ENCODE measurements around the gene MBD6.

The MBD6 gene

DNA sequence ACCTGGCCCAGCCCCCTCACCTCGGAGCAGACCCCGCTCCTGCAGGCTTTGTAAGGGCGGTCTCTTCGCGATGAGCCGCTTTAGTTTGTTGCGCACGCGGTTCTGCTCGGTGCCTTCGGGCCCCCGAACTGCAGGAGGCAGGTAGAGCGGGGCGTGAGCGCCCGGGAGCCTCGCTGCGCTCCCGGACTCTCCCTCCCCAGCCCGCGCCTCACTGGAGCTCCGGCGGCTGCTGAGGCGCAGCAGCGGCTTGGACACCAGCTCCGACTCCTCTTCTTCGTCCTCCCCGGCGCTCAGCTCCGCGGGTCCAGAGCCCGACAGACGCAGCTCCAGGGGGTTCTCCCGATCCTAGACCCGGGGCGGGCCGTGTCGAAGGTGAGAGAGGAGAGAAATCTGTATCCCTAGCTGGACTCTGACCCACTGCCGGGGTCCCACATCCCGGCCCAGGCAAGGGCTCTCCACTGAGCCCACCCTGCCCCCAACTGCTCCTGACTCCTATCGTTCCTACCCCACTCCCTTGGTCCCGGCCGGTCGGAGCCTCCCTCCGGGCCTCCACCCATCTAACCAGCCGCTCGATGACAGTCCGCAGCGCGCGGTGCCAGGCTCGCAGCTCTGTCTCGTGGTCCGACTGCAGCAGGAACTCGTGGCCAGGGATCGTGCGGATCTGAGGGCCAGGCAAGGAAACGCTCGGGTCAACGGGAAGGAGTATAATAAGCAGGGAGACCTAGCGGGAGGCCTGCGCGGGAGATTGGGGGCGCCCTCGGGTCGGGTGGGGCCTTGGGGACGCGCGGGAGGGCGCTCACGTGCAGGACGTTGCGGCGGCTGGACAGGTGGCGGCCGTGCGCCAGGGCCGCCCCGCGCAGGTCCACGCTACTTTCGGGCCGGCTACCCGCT, 47.1 kb upstream of the MBD6 start:
- TF ChIP-seq, protein P1, sequence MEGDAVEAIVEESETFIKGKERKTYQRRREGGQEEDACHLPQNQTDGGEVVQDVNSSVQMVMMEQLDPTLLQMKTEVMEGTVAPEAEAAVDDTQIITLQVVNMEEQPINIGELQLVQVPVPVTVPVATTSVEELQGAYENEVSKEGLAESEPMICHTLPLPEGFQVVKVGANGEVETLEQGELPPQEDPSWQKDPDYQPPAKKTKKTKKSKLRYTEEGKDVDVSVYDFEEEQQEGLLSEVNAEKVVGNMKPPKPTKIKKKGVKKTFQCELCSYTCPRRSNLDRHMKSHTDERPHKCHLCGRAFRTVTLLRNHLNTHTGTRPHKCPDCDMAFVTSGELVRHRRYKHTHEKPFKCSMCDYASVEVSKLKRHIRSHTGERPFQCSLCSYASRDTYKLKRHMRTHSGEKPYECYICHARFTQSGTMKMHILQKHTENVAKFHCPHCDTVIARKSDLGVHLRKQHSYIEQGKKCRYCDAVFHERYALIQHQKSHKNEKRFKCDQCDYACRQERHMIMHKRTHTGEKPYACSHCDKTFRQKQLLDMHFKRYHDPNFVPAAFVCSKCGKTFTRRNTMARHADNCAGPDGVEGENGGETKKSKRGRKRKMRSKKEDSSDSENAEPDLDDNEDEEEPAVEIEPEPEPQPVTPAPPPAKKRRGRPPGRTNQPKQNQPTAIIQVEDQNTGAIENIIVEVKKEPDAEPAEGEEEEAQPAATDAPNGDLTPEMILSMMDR (IDR thresholded peaks at IDR 0.05) = no peak
- H3K4me1 ChIP-seq = peaks cover 0 to 19% (median 14%) of the 10 kb centered on the region in 4 donors
- peaks cover 0 to 78% of the 10 kb centered on the region in 2 donors for H3K27me3 ChIP-seq
- H3K9me3 ChIP-seq = no peaks in the 10 kb centered on the region
- intact Hi-C loops (cut with DNase I; ENCODE audit: low total_unique reads) = no loop called here
- no peak overlapping the region for H3K27ac ChIP-seq
- peak overlapping the region; percentile 33 to 52 for H3K4me3 ChIP-seq
- no peak for DNase-seq
- no peaks in the 10 kb centered on the region for H3K36me3 ChIP-seq

DNA sequence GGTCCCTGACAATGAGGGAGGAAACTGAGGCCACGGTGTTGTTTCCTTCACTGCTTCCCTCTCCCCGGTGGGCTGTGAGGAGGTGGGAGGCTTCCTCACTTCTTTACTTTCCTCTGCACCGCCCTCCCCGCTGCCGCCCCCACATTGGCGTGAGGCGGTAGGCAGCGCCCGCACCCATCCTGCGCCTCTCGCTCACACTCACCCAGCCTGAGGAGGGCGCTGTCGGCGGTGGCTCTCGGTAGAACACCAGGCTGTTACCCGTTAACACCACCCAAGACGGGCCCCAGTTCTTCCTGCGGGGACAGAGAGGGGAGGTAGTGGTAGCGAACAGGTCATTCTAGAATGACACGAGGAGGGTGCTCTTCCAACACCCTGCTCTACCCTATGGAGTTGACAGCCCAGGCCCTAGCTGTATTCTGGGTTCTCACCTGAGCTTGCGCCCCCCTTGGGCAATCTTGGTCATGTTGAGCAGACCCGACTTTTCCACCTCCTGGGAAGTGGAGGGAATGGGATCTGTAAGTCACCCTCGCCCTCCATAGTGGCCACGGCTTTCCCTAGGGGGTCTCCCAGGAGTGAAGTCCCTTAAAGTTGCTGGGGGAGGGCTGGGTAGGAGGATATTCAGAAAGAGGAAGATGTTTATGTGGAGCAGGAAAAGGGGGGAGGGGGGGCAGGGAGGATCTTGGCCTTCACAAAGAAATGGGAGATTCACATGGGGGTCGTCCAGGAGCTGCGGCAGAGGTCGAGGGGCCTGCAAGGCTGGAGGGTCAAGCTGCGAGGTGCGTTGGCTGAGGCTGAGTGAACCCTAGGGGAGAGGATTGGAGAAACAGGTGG, 46.2 kb upstream of the MBD6 start:
- TF ChIP-seq, protein P1 (IDR thresholded peaks at IDR 0.05) = no peak
- H3K36me3 ChIP-seq = no peaks in the 10 kb centered on the region
- no peak overlapping the region for H3K27ac ChIP-seq
- H3K9me3 ChIP-seq = no peaks in the 10 kb centered on the region
- peaks cover 0 to 70% of the 10 kb centered on the region in 2 donors for H3K27me3 ChIP-seq
- intact Hi-C loops (cut with DNase I; ENCODE audit: low total_unique reads) = no loop called here
- DNase-seq = no peak
- peaks cover 0 to 19% (median 14%) of the 10 kb centered on the region in 4 donors for H3K4me1 ChIP-seq
- peak overlapping the region; percentile 33 to 52 for H3K4me3 ChIP-seq

DNA sequence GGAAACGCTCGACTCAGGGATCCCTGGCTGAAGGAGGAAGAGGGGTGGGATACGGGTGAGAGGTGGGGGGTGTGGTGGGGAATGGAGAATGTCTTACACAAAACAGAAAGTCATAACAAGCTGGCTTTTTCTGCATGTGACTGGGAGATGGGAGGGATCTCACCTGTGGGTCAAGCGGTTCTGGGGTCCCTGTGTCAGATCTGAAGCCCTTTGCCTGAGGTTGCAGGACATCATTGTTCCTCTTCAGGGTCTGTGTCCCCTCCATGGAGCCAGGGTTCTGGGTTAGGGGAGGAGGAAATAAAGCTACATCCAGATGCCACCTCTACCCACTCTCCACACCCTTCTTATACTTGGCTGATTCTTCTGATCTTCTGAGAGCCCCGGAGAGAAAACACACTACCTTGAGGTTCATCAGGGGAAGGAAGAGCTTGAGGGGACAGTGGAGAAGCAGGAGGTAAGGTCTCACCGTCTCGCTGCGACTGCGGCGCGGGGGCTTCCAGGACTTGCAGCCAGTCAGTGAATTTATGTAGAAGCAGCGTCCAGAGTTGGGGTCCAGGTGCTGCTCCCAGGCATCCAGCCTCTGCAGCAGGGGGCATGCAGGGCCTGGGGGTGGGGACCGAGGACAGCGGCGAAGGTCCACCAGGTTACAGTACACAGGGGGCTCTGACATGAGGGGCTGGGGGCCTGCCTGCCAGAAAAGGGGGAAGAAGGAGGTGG, 45.5 kb upstream of the MBD6 start:
- H3K27ac ChIP-seq = no peak overlapping the region
- intact Hi-C loops (cut with DNase I; ENCODE audit: low total_unique reads) = no loop called here
- TF ChIP-seq, protein P1 (IDR thresholded peaks at IDR 0.05) = no peak
- H3K4me3 ChIP-seq = peak overlapping the region; percentile 33 to 52
- H3K36me3 ChIP-seq = no peaks in the 10 kb centered on the region
- no peaks in the 10 kb centered on the region for H3K9me3 ChIP-seq
- H3K4me1 ChIP-seq = peaks cover 0 to 19% (median 14%) of the 10 kb centered on the region in 4 donors
- peaks cover 0 to 63% of the 10 kb centered on the region in 2 donors for H3K27me3 ChIP-seq
- DNase-seq = no peak

DNA sequence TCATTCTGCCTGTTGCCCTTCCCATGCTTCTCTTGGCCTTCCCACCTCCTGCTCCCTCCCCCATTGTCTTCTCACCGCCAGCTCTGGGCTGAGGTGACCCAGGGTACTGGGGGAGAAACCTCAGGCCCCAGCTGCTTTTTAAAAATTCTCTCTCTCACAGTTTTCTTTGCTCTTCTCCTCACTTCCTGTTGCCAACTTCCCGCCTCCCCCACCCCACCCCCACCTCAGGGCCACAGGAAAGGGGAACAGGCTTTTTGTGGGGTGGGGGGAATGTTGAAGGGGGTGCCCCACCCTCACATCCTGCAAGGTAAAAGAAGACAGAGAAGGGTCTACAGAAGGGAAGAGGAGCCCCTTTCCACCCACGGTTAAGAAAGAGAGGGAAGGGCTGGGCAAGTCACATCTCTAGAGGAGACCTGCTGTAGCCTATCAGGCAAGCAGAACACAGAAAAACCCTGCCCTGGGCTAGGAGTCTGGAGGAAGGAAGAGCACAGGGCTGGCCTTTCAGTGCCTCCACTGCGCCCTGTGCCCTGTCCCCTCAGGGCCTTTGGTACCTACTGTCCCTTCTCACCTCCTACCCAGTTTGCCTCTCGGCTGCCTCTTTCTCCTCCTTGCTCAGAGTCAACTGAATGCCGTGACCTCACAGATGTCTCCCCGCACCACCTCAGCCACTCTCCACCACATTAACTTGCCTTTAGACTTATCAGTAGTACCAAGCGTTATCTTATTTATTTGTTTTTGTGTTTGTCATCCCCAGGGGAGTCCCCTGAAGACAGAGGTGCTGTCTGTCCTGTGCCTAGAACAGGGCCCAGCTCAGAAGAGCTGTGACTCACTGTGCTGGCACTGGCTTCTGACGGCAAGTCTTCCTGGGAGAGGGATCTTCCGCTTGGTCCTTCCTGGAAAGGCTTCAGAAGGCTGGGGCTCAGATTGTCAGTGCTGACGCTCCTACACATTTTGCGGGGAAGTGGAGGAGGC, 44.6 kb upstream of the MBD6 start:
- peak overlapping the region; percentile 33 to 52 for H3K4me3 ChIP-seq
- DNase-seq = no peak
- H3K9me3 ChIP-seq = no peaks in the 10 kb centered on the region
- H3K27me3 ChIP-seq = peaks cover 0 to 62% of the 10 kb centered on the region in 2 donors
- no peak overlapping the region for H3K27ac ChIP-seq
- peaks cover 0 to 19% (median 14%) of the 10 kb centered on the region in 4 donors for H3K4me1 ChIP-seq
- no peaks in the 10 kb centered on the region for H3K36me3 ChIP-seq
- intact Hi-C loops (cut with DNase I; ENCODE audit: low total_unique reads) = no loop called here
- TF ChIP-seq, protein P1 (IDR thresholded peaks at IDR 0.05) = no peak
